SU-DHL-6 (cell line): ENCODE measurements around the gene HOMER2.

Source experiments
- CTCF ChIP-seq: fragments of 200-600 bp; sonication (generic); IDR thresholded peaks from one replicate; pipeline ENCODE4 v1.5.1; 2017; ENCODE audit warnings: antibody characterized with exemption, mild to moderate bottlenecking, low read length, moderate library complexity; ENCODE audit not compliant: insufficient read depth, poor library complexity, severe bottlenecking
- EZH2phosphoT487 ChIP-seq: fragments of 200-600 bp; sonication (generic), shearing (Covaris generic); conservative IDR thresholded peaks from 2 replicates; pipeline ENCODE4 v1.6.1; 2018; ENCODE audit warnings: mild to moderate bottlenecking, antibody characterized with exemption, low read length, moderate library complexity, mixed read lengths

DNA sequence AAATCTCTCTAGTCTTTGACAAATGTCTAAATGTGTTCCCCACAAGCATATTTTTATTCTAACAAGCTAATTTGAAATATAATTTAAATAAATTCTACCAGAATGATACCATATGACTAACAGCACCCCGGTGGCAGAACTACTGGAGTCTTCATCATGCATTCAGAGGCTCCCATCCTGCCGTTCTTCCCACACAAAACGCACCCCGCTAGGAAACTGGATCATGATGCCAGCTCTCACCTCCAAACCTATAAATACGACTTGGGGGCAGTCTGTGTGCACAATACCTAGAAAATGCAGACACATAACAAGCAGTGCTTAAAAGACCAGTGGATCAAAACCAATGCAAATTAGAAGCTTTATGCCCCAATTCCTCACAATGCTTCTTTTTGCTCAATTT is 8.5 kb downstream of the HOMER2 start:
- TF ChIP-seq CTCF, result no peak
- no peak for TF ChIP-seq EZH2phosphoT487
